LNCAP (cell line): ENCODE data around the gene SUFU.

Source experiments
- CTCF ChIP-seq: fragments of 450-650 bp; IDR thresholded peaks from 2 replicates; pipeline ENCODE4 v1.5.1; 2017; ENCODE audit warnings: mild to moderate bottlenecking

Gene SUFU

GRCh38 chr10:102648889-102649796 is 145.4 kb downstream of the SUFU start:
- no peak for TF ChIP-seq CTCF

- TF ChIP-seq CTCF, result no peak
These were observed 146.3 kb downstream of the SUFU start for GRCh38 chr10:102649797-102650654.

- TF ChIP-seq CTCF, result no peak
These were observed 147.1 kb downstream of the SUFU start for GRCh38 chr10:102650655-102651454.

- no peak for TF ChIP-seq CTCF
These were observed 147.8 kb downstream of the SUFU start for GRCh38 chr10:102651455-102652169.

- TF ChIP-seq CTCF, result no peak
These were observed 148.6 kb downstream of the SUFU start for GRCh38 chr10:102652170-102652916.

GRCh38 chr10:102653060-102653459 is 149.3 kb downstream of the SUFU start:
- no peak for TF ChIP-seq CTCF
